ENCODE data around the gene PITPNC1.

Gene PITPNC1

GRCh38 chr17:67557052-67557845 lies 180.2 kb downstream of the PITPNC1 start:
- no peak overlapping the region for H3K4me3 ChIP-seq (replicated peaks; ENCODE audit: low read depth, low read length)
- no peak for TF ChIP-seq CTCF (IDR thresholded peaks at IDR 0.05; ENCODE audit: insufficient read depth, low read length, poor library complexity, severe bottlenecking)
- no peaks in the 10 kb centered on the region for H3K27me3 ChIP-seq (replicated peaks; ENCODE audit: control insufficient read depth, insufficient read depth, low read length)
- no peaks in the 10 kb centered on the region; the same call in 1 of the 2 replicates for H3K36me3 ChIP-seq (ENCODE audit: control insufficient read depth, insufficient read depth, low read length)
- DNase-seq (ENCODE audit: extremely low read depth, insufficient read length): no peak

GRCh38 chr17:67557921-67558320 lies 180.8 kb downstream of the PITPNC1 start:
- no peak for DNase-seq (ENCODE audit: extremely low read depth, insufficient read length)
- no peak overlapping the region for H3K4me3 ChIP-seq (replicated peaks; ENCODE audit: low read depth, low read length)
- TF ChIP-seq CTCF (IDR thresholded peaks at IDR 0.05; ENCODE audit: insufficient read depth, low read length, poor library complexity, severe bottlenecking): no peak
- H3K27me3 ChIP-seq (replicated peaks; ENCODE audit: control insufficient read depth, insufficient read depth, low read length): no peaks in the 10 kb centered on the region
- no peaks in the 10 kb centered on the region; the same call in 1 of the 2 replicates for H3K36me3 ChIP-seq (ENCODE audit: control insufficient read depth, insufficient read depth, low read length)

GRCh38 chr17:67558740-67559380 lies 181.8 kb downstream of the PITPNC1 start:
- TF ChIP-seq CTCF (IDR thresholded peaks at IDR 0.05; ENCODE audit: insufficient read depth, low read length, poor library complexity, severe bottlenecking): no peak
- no peak for DNase-seq (ENCODE audit: extremely low read depth, insufficient read length)
- H3K4me3 ChIP-seq (replicated peaks; ENCODE audit: low read depth, low read length): no peak overlapping the region
- H3K27me3 ChIP-seq (replicated peaks; ENCODE audit: control insufficient read depth, insufficient read depth, low read length): no peaks in the 10 kb centered on the region
- H3K36me3 ChIP-seq (ENCODE audit: control insufficient read depth, insufficient read depth, low read length): no peaks in the 10 kb centered on the region; the same call in 1 of the 2 replicates

- no peak for DNase-seq (ENCODE audit: extremely low read depth, insufficient read length)
Observed at GRCh38 chr17:67559381-67559966, 182.4 kb downstream of the PITPNC1 start.

GRCh38 chr17:67562005-67562404 lies 184.9 kb downstream of the PITPNC1 start:
- H3K27me3 ChIP-seq (replicated peaks; ENCODE audit: control insufficient read depth, insufficient read depth, low read length): no peaks in the 10 kb centered on the region

More at GRCh38 chr17:67559381-67559966, 182.4 kb downstream of the PITPNC1 start:
- no peak overlapping the region for H3K4me3 ChIP-seq (replicated peaks; ENCODE audit: low read depth, low read length)
- peak; percentile 72 for TF ChIP-seq CTCF (IDR thresholded peaks at IDR 0.05; ENCODE audit: insufficient read depth, low read length, poor library complexity, severe bottlenecking)
- no peaks in the 10 kb centered on the region; the same call in 1 of the 2 replicates for H3K36me3 ChIP-seq (ENCODE audit: control insufficient read depth, insufficient read depth, low read length)
- no peaks in the 10 kb centered on the region for H3K27me3 ChIP-seq (replicated peaks; ENCODE audit: control insufficient read depth, insufficient read depth, low read length)

More at GRCh38 chr17:67562005-67562404, 184.9 kb downstream of the PITPNC1 start:
- Histone ChIP-seq H3K4me3 (replicated peaks; ENCODE audit: low read depth, low read length) (no peak overlapping the region), H3K36me3 (ENCODE audit: control insufficient read depth, insufficient read depth, low read length) (no peaks in the 10 kb centered on the region; the same call in 1 of the 2 replicates)
- no peak for TF ChIP-seq CTCF (IDR thresholded peaks at IDR 0.05; ENCODE audit: insufficient read depth, low read length, poor library complexity, severe bottlenecking)
- DNase-seq (ENCODE audit: extremely low read depth, insufficient read length): no peak
